HUES48 (cell line): ENCODE measurements around the gene RUFY1.

Experiments used
- H3K27ac ChIP-seq: one replicate; pipeline ENCODE4 v1.7.0; 2013; ENCODE audit warnings: low read depth, low read length, inconsistent platforms
- H3K27me3 ChIP-seq: 2 replicates; pipeline ENCODE4 v1.6.1; 2013; ENCODE audit warnings: mild to moderate bottlenecking, low read length; ENCODE audit not compliant: control insufficient read depth, insufficient read depth
- H3K36me3 ChIP-seq: 2 replicates; pipeline ENCODE4 v1.6.1; 2013; ENCODE audit warnings: low read length; ENCODE audit not compliant: control insufficient read depth, insufficient read depth
- H3K4me1 ChIP-seq: 2 replicates; pipeline ENCODE4 v1.6.1; 2013; ENCODE audit warnings: mild to moderate bottlenecking, low read length; ENCODE audit not compliant: control insufficient read depth, insufficient read depth
- H3K4me3 ChIP-seq: 2 replicates; pipeline ENCODE4 v1.5.1; 2013; ENCODE audit warnings: mild to moderate bottlenecking, low read depth, low read length
- H3K9ac ChIP-seq: 2 replicates; pipeline ENCODE4 v1.6.1; 2013; ENCODE audit warnings: mild to moderate bottlenecking, low read depth, low read length, moderate library complexity
- H3K9me3 ChIP-seq: 2 replicates; pipeline ENCODE4 v1.6.1; 2013; ENCODE audit warnings: low read length; ENCODE audit not compliant: control insufficient read depth, insufficient read depth

The RUFY1 gene

DNA sequence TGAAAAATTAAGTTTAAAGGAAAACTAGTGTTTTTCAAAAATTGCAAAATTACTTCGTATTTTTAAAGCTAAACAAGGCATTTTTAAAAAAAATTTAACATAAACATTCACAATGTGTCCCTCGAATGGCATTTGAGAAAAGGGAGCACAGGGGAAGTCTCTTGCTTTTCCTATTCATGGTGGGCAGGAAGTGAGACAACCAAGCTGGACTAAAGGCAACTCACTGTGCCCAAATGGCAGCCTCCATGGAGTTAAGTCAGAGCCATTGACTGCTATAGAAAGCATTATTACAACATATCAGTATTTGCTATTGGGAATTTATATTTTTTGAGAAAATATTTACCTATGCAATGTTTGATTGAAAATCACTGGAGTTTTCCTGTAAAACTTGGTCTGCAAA lies 64.8 kb downstream of the RUFY1 start:
- Histone ChIP-seq H3K4me3 (no peak overlapping the region), H3K36me3 (peaks cover 97% of the 10 kb centered on the region), H3K27me3 (no peaks in the 10 kb centered on the region), H3K4me1 (peaks cover 14% of the 10 kb centered on the region), H3K27ac (peak overlapping the region; percentile 26), H3K9me3 (no peaks in the 10 kb centered on the region), H3K9ac (no peak overlapping the region)

GRCh38 chr5:179616002-179616594 lies 65.7 kb downstream of the RUFY1 start:
- Histone ChIP-seq H3K4me1 (peaks cover 20% of the 10 kb centered on the region), H3K27ac (peak overlapping the region; percentile 11), H3K4me3 (no peak overlapping the region), H3K27me3 (no peaks in the 10 kb centered on the region), H3K9me3 (no peaks in the 10 kb centered on the region), H3K9ac (no peak overlapping the region), H3K36me3 (peaks cover 97% of the 10 kb centered on the region)

DNA sequence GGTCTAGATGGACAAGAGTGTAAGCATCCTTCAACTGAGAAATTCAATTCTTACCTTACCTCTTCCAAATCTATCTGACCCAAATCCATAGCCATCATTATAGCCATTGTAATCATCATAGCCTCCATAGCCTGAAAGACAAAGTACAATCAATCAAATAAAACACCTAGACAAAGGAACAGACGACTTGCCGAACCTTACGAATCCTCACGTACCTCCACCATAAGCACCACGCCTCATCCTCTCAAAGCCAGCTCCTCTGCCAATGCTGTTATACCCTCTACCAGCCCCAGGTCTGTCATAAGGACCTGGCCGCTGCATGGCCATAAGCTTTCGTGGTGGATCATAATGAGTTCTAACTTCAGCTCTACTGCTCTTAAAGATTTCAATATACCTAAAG lies 67.6 kb downstream of the RUFY1 start:
- Histone ChIP-seq H3K4me1 (peaks cover 27% of the 10 kb centered on the region), H3K9ac (no peak overlapping the region), H3K36me3 (peaks cover 97% of the 10 kb centered on the region)

DNA sequence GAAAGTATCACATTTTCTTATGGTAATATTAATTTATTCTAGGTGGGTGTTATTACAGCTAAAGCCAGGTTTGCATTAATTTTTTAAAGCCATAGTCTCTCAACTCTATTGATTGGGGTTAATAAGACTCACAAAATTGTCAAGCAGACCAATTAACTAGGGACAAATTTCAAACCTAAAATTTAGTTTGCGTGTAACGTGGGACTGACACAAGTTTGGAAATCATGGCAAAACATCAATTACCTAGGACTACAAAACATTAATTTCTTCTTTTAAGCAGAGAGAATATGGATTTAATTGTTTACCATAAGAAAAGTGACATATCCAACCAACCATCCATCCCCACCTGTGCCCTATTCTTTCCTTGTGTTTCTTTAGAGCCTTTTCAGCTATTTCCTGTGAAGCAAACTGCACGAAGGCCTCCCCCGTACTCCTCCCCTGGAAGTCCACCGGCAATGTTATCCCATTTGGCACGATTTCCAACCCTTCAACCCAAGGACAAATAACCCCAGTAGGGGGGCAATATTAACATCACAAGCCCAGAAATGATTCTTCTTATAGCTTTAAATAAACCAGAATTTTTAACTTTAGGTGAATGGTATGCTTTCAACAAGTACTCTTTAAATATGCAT lies 68.7 kb downstream of the RUFY1 start:
- no peaks in the 10 kb centered on the region for H3K9me3 ChIP-seq
- peaks cover 27% of the 10 kb centered on the region for H3K4me1 ChIP-seq
- H3K27ac ChIP-seq: peak overlapping the region; percentile 48
- peak overlapping the region; percentile 94 for H3K4me3 ChIP-seq
- H3K36me3 ChIP-seq: peaks cover 86% of the 10 kb centered on the region
- H3K27me3 ChIP-seq: no peaks in the 10 kb centered on the region
- no peak overlapping the region for H3K9ac ChIP-seq

More for the DNA sequence above, 67.6 kb downstream of the RUFY1 start:
- no peak overlapping the region for H3K27ac ChIP-seq
- no peaks in the 10 kb centered on the region for H3K9me3 ChIP-seq
- no peaks in the 10 kb centered on the region for H3K27me3 ChIP-seq
- no peak overlapping the region for H3K4me3 ChIP-seq

DNA sequence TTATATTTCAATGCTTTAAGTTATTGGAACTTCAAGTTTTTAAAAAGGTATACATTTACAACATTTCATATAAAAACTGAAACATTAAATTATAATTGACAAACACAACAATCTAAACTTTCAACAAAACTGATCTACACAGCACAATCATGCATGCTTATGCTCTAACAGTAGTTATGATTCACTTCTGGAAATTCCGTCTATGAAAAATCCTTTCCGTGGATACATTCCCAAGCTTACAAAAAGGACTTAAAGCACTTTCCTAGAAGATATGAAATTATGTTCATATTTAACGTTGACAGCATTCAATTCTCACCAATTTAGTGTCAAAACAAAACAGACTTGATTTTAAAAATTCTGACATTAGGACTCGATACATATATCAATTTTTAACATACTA lies 69.4 kb downstream of the RUFY1 start:
- H3K36me3 ChIP-seq: peaks cover 78% of the 10 kb centered on the region

DNA sequence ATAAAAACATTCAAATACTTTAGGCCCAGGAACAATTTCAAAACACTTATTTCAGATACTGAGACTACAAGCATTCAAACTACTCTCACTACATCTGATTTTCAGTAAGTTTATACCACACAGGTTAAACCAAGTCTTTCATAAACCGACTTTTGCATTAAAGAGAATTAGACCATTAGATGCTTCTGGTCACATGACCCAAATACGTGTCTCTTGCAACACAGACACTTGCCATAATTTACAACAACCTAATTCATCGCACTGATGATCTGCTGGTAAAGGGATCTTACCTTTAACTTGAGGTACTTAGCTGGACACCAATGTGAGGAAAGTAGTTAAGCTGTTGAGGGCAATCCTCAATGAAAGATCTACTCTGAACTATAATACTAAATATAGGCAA lies 69.9 kb downstream of the RUFY1 start:
- Histone ChIP-seq H3K9ac (no peak overlapping the region), H3K4me3 (peak overlapping the region; percentile 94), H3K36me3 (peaks cover 73% of the 10 kb centered on the region)

More for the DNA sequence above, 69.4 kb downstream of the RUFY1 start:
- peaks cover 34% of the 10 kb centered on the region for H3K4me1 ChIP-seq
- peak overlapping the region; percentile 94 for H3K4me3 ChIP-seq
- no peak overlapping the region for H3K27ac ChIP-seq
- no peaks in the 10 kb centered on the region for H3K9me3 ChIP-seq
- no peak overlapping the region for H3K9ac ChIP-seq
- no peaks in the 10 kb centered on the region for H3K27me3 ChIP-seq

DNA sequence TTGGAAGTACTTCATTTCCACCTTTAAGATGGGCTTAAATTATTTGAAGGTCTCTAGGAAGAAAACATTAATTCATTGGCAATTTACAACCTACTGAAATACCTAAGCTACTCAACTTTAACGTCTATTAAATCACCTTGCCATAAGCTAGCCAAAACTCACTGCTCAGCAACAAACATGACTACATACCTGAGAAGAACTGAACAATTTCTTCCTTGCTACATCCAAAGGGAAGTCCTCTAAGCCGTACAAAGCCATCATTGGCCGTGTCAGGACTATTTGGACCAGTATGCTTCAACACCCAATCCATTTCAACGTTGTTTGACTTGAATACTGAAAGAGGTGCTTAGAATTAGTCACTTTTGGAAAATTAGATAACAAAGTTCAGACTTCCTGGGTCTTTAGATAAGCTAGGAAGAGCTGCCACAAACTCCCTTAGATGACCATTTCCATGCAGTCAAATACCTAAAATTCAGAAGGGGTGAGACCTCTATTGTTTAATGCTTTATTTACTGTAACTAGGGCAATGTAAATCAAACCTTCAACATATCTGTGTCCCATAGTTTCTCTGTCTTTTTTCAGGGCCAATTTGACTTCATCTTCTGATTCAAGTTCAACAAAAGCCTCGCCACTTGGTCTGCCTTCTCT lies 70.5 kb downstream of the RUFY1 start:
- H3K9me3 ChIP-seq: no peaks in the 10 kb centered on the region
- H3K9ac ChIP-seq: no peak overlapping the region
- peaks cover 68% of the 10 kb centered on the region for H3K36me3 ChIP-seq
- H3K4me3 ChIP-seq: peak overlapping the region; percentile 94
- peaks cover 37% of the 10 kb centered on the region for H3K4me1 ChIP-seq
- H3K27me3 ChIP-seq: no peaks in the 10 kb centered on the region
- peak overlapping the region; percentile 8 for H3K27ac ChIP-seq

More for the DNA sequence above, 69.9 kb downstream of the RUFY1 start:
- peaks cover 37% of the 10 kb centered on the region for H3K4me1 ChIP-seq
- H3K9me3 ChIP-seq: no peaks in the 10 kb centered on the region
- H3K27me3 ChIP-seq: no peaks in the 10 kb centered on the region
- H3K27ac ChIP-seq: no peak overlapping the region

DNA sequence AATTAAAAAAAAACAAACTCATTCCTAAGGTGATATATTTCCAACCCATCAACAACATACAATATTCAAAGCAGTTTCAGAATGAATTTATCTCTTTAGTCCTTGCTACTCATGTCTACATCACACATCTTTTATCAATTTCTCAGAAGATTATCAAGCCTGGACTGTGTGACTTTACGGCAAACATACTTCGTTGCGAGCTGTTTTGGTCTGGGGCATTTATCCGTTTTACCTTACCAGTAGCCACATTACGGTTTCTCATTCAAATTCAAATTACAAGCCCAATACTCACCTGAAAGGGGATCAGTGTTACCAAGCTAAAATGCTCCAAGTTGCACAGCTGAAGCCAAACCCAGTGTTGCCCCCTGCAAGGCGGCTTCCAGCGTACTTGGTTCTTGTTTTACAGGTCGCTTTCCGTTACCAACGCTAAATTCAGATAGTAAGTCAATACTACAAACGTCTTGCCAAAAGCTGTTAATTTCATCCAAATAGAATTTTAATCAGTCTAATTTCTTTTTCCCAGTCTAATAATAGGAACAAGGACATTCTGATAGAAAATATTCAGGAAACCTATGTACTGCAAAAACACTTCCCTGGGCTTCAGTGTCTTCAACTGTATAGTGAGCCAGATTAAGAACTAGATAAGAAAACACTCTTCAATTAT lies 71.3 kb downstream of the RUFY1 start:
- H3K27ac ChIP-seq: peak overlapping the region; percentile 8
- no peaks in the 10 kb centered on the region for H3K9me3 ChIP-seq
- H3K9ac ChIP-seq: peak overlapping the region; percentile 70
- H3K27me3 ChIP-seq: no peaks in the 10 kb centered on the region
- peak overlapping the region; percentile 94 for H3K4me3 ChIP-seq
- peaks cover 37% of the 10 kb centered on the region for H3K4me1 ChIP-seq
- peaks cover 59% of the 10 kb centered on the region for H3K36me3 ChIP-seq

- peak within 1 kb of the TSS; percentile 97 for H3K27ac ChIP-seq
- H3K9me3 ChIP-seq: no peaks in the 10 kb centered on the region
- peaks cover 37% of the 10 kb centered on the region for H3K4me1 ChIP-seq
- H3K4me3 ChIP-seq: peak within 1 kb of the TSS; percentile 94
- H3K27me3 ChIP-seq: no peaks in the 10 kb centered on the region
- peaks cover 44% of the 10 kb centered on the region for H3K36me3 ChIP-seq
- peak within 1 kb of the TSS; percentile 100 for H3K9ac ChIP-seq
Measured at GRCh38 chr5:179623003-179623905, 72.9 kb downstream of the RUFY1 start, which contains the start of gene HNRNPH1. Gene HNRNPH1 (minus strand): TSS chr5:179623671. CDS start chr5:179623133, 538 bp downstream.
